GM23338 (cell line): ENCODE data around the gene PIK3R5. TPM values are rescaled to one million over a fixed set of nuclear protein-coding genes. Genes with fewer than 3 reads are reported as not detected.

ENCODE experiments used
- ATAC-seq: fragments of 200-7000 bp; cut with Tn5 transposase; 3 replicates; pipeline ENCODE4 v1.9.1; 2020
- DNase-seq: peaks from one replicate; pipeline ENCODE4 v3.0.0-alpha.2; 2015; ENCODE audit warnings: low spot score
- H2AFZ ChIP-seq: fragments of 200-600 bp; sonication (generic); 2 replicates; pipeline ENCODE4 v1.8.0; 2016; ENCODE audit warnings: antibody characterized with exemption, mild to moderate bottlenecking, moderate library complexity
- H3F3A ChIP-seq: fragments of 200-600 bp; sonication (generic); replicated peaks from 2 replicates; pipeline ENCODE4 v1.8.0; 2017; ENCODE audit warnings: antibody characterized with exemption, mixed run types, low read depth
- H3K27ac ChIP-seq: fragments of 200-600 bp; sonication (generic); 2 replicates; pipeline ENCODE4 v1.6.1; 2016; ENCODE audit warnings: low read depth
- H3K27me3 ChIP-seq: fragments of 200-600 bp; sonication (generic); 2 replicates; pipeline ENCODE4 v1.8.0; 2016; ENCODE audit warnings: mild to moderate bottlenecking, mixed run types, moderate library complexity; ENCODE audit not compliant: insufficient read depth
- H3K36me3 ChIP-seq: fragments of 200-600 bp; sonication (generic); 2 replicates; pipeline ENCODE4 v1.8.0; 2016; ENCODE audit warnings: mild to moderate bottlenecking; ENCODE audit not compliant: insufficient read depth
- H3K4me1 ChIP-seq: fragments of 200-600 bp; sonication (generic); 2 replicates; pipeline ENCODE4 v1.8.0; 2016; ENCODE audit warnings: mild to moderate bottlenecking, moderate library complexity; ENCODE audit not compliant: insufficient read depth
- H3K4me2 ChIP-seq: fragments of 200-600 bp; sonication (generic); 2 replicates; pipeline ENCODE4 v1.7.1; 2017; ENCODE audit warnings: mixed run types
- H3K4me3 ChIP-seq: fragments of 200-600 bp; sonication (generic); 2 replicates; pipeline ENCODE4 v1.6.1; 2016; ENCODE audit warnings: mixed run types
- H3K79me2 ChIP-seq: fragments of 200-600 bp; sonication (generic); replicated peaks from 2 replicates; pipeline ENCODE4 v1.8.0; 2017; ENCODE audit warnings: mild to moderate bottlenecking; ENCODE audit not compliant: insufficient read depth
- H3K9me2 ChIP-seq: fragments of 200-600 bp; sonication (generic); 2 replicates; pipeline ENCODE4 v1.8.0; 2017; ENCODE audit not compliant: insufficient read depth
- H4K20me1 ChIP-seq: fragments of 200-600 bp; sonication (generic); replicated peaks from 2 replicates; pipeline ENCODE4 v1.8.0; 2017; ENCODE audit warnings: mild to moderate bottlenecking; ENCODE audit not compliant: insufficient read depth
- H3K27ac Mint-ChIP-seq: 2 replicates; pipeline ENCODE4 v1.8.0; 2020; ENCODE audit warnings: inconsistent platforms, mild to moderate bottlenecking, moderate library complexity, mixed read lengths
- H3K27me3 Mint-ChIP-seq: 3 replicates; pipeline ENCODE4 v1.8.0; 2022; ENCODE audit warnings: low read depth, mild to moderate bottlenecking, moderate library complexity, mixed read lengths, inconsistent platforms; ENCODE audit not compliant: insufficient read depth, poor library complexity
- H3K36me3 Mint-ChIP-seq: 3 replicates; pipeline ENCODE4 v1.8.0; 2021; ENCODE audit warnings: low read depth, mild to moderate bottlenecking, inconsistent platforms, moderate library complexity, mixed read lengths
- H3K4me1 Mint-ChIP-seq: 3 replicates; pipeline ENCODE4 v1.8.0; 2020; ENCODE audit warnings: mild to moderate bottlenecking, inconsistent platforms, mixed read lengths
- H3K4me3 Mint-ChIP-seq: 3 replicates; pipeline ENCODE4 v1.8.0; 2021; ENCODE audit warnings: moderate library complexity, mild to moderate bottlenecking, inconsistent platforms, mixed read lengths
- H3K9me3 Mint-ChIP-seq: 3 replicates; pipeline ENCODE4 v1.8.0; 2020; ENCODE audit warnings: moderate library complexity, mild to moderate bottlenecking, inconsistent platforms, mixed read lengths
- CREB1 ChIP-seq: fragments of 250-450 bp; sonication (Bioruptor Pico); IDR thresholded peaks from 2 replicates; pipeline ENCODE4 v1.5.0; 2020; ENCODE audit warnings: low read depth, mild to moderate bottlenecking, moderate library complexity
- EZH2 ChIP-seq: fragments of 200-600 bp; sonication (generic); IDR thresholded peaks from one replicate; pipeline ENCODE4 v1.8.0; 2017; ENCODE audit warnings: antibody characterized with exemption, mild to moderate bottlenecking, low read depth; ENCODE audit not compliant: unreplicated experiment
- EZH2phosphoT487 ChIP-seq: fragments of 200-600 bp; sonication (generic); IDR thresholded peaks from one replicate; pipeline ENCODE4 v1.8.1; 2018; ENCODE audit warnings: antibody characterized with exemption; ENCODE audit not compliant: unreplicated experiment
- JUNB ChIP-seq: IDR thresholded peaks from one replicate; pipeline ENCODE4 v1.6.1; 2016; ENCODE audit warnings: antibody characterized with exemption; ENCODE audit not compliant: unreplicated experiment
- NANOG ChIP-seq: IDR thresholded peaks from 2 replicates; pipeline ENCODE4 v1.6.1; 2016; ENCODE audit warnings: antibody characterized with exemption, borderline replicate concordance
- POLR2AphosphoS5 ChIP-seq: IDR thresholded peaks from 2 replicates; pipeline ENCODE4 v1.6.1; 2016; ENCODE audit warnings: antibody characterized with exemption, low read depth
- ZNF114 ChIP-seq: fragments of 250-450 bp; sonication (Bioruptor Pico); IDR thresholded peaks from 2 replicates; pipeline ENCODE4 v1.5.0; 2020; ENCODE audit warnings: mild to moderate bottlenecking, moderate library complexity
- ZNF331 ChIP-seq: fragments of 250-450 bp; sonication (Bioruptor Pico); IDR thresholded peaks from 2 replicates; pipeline ENCODE4 v1.5.0; 2020; ENCODE audit warnings: low read depth, mild to moderate bottlenecking, moderate library complexity
- ZNF462 ChIP-seq: fragments of 250-450 bp; sonication (Bioruptor Pico); IDR thresholded peaks from 2 replicates; pipeline ENCODE4 v1.5.0; 2020; ENCODE audit warnings: mild to moderate bottlenecking, moderate library complexity
- polyA plus RNA-seq: library from polyadenylated mRNA; unstranded; fragments of >200 nt; fragmentation: Nextera tagmentation; extraction: Ambion mirVana; gene quantifications from 2 replicates; pipeline ENCODE4 v1.2.1, GENCODE V29; 2016
- total RNA-seq: library from RNA; depleted of rRNA; stranded (reverse); fragments of >200 nt; shearing (Covaris generic); gene quantifications from 2 replicates; pipeline ENCODE4 v1.2.3, GENCODE V29; 2014
- TF ChIP-seq, protein P1 (sequence below), 2 experiments: fragments of 200-600 bp in 1 of 2; sonication (generic) in 1 of 2; conservative IDR thresholded peaks; 2 replicates each; pipeline versions ENCODE4 v1.5.1 to v1.6.1; 2016 to 2017; ENCODE audit warnings: antibody characterized with exemption in 2 of 2, low read depth in 2 of 2, mild to moderate bottlenecking in 2 of 2, moderate library complexity in 1 of 2

PIK3R5 gene
- total and polyA plus RNA-seq, 2 experiments from 2014 or later: 1.7 to 9.4 TPM

- no peak for DNase-seq
- H3K27me3 ChIP-seq: no peaks in the 10 kb centered on the region
- ATAC-seq: no peak
- no peak overlapping the region for H3K4me3 ChIP-seq
- no peaks in the 10 kb centered on the region for H3K4me1 ChIP-seq
- H2AFZ ChIP-seq: no peak overlapping the region
- H4K20me1 ChIP-seq: no peaks in the 10 kb centered on the region
- peaks cover 2% of the 10 kb centered on the region; the same call in 1 of the 2 replicates for H3K9me2 ChIP-seq
- no peak overlapping the region for H3K4me3 Mint-ChIP-seq
- H3K27ac Mint-ChIP-seq: no peak overlapping the region
- no peaks in the 10 kb centered on the region for H3F3A ChIP-seq
- H3K79me2 ChIP-seq: no peaks in the 10 kb centered on the region
- H3K36me3 Mint-ChIP-seq: peaks cover 2% of the 10 kb centered on the region; the same call in 1 of the 3 replicates
- H3K36me3 ChIP-seq: no peaks in the 10 kb centered on the region
- no peaks in the 10 kb centered on the region for H3K27me3 Mint-ChIP-seq
- TF ChIP-seq NANOG: no peak
- no peaks in the 10 kb centered on the region; the same call in none of the 3 replicates for H3K9me3 Mint-ChIP-seq
- H3K4me1 Mint-ChIP-seq: no peaks in the 10 kb centered on the region
- H3K4me2 ChIP-seq: no peak overlapping the region
- H3K27ac ChIP-seq: no peak overlapping the region
Observed at GRCh38 chr17:8948462-8948861, 17.0 kb downstream of the PIK3R5 start.

DNA sequence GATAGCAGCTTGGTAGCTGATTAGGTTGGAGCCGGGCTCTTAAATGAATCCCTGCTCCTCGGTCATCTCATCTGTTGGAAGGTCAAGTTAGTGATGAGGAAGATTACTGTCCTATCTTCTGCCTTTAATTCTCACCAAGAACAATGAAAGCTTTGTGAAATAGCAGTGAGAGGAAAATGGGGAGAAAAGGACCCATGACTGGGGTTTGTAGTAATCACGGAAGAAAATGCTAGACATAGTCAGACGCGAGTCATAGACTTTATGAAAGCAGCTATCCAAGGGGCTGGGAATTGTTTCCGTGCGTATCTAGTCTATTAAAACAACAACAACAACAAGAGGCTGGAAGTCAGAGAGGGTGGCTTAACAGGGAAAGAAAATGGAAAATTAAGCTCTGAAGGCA, 18.3 kb downstream of the PIK3R5 start:
- ATAC-seq: no peak

DNA sequence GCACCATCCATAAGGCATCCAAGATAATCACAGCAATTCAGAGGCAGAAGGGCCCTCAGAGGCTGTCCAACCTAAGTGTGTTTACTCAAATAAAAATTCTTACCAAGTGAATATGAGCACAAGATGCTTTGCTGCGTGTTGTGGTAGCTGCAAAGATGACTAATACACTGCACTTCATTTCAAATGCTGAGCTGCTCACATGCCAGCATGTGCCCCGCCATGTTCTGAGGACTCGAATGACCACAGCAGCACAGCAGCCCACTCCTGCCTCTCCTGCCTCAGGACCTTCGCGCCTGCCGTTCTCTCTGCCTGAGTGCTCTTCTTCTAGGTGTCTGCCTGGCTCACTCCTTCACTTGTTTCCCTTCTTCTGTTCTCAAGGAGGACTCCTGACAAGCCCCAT, 19.0 kb downstream of the PIK3R5 start:
- ATAC-seq (no peak), DNase-seq (no peak)
- no peak overlapping the region for H2AFZ ChIP-seq
- H3K27ac Mint-ChIP-seq: no peak overlapping the region
- H3K36me3 ChIP-seq: no peaks in the 10 kb centered on the region
- H3K9me2 ChIP-seq: 0 out of 2 replicates have a peak, but pooled peaks cover 2% of the 10 kb centered on the region
- H3F3A ChIP-seq: no peaks in the 10 kb centered on the region
- peaks cover 2% of the 10 kb centered on the region; the same call in 1 of the 3 replicates for H3K36me3 Mint-ChIP-seq
- H3K4me3 Mint-ChIP-seq: no peak overlapping the region
- no peaks in the 10 kb centered on the region for H3K27me3 ChIP-seq
- no peaks in the 10 kb centered on the region for H3K27me3 Mint-ChIP-seq
- H4K20me1 ChIP-seq: no peaks in the 10 kb centered on the region
- no peak overlapping the region for H3K4me2 ChIP-seq
- no peaks in the 10 kb centered on the region for H3K4me1 ChIP-seq
- no peaks in the 10 kb centered on the region for H3K4me1 Mint-ChIP-seq
- no peaks in the 10 kb centered on the region for H3K79me2 ChIP-seq
- no peak overlapping the region for H3K4me3 ChIP-seq
- H3K27ac ChIP-seq: no peak overlapping the region
- H3K9me3 Mint-ChIP-seq: no peaks in the 10 kb centered on the region; the same call in none of the 3 replicates
- no peak for TF ChIP-seq JUNB
- no peak for TF ChIP-seq ZNF462 (CRISPR knock-in tag)
- no peak for TF ChIP-seq POLR2AphosphoS5
- no peak for TF ChIP-seq EZH2phosphoT487
- no peak for TF ChIP-seq CREB1 (CRISPR knock-in tag)
- TF ChIP-seq, protein P1, sequence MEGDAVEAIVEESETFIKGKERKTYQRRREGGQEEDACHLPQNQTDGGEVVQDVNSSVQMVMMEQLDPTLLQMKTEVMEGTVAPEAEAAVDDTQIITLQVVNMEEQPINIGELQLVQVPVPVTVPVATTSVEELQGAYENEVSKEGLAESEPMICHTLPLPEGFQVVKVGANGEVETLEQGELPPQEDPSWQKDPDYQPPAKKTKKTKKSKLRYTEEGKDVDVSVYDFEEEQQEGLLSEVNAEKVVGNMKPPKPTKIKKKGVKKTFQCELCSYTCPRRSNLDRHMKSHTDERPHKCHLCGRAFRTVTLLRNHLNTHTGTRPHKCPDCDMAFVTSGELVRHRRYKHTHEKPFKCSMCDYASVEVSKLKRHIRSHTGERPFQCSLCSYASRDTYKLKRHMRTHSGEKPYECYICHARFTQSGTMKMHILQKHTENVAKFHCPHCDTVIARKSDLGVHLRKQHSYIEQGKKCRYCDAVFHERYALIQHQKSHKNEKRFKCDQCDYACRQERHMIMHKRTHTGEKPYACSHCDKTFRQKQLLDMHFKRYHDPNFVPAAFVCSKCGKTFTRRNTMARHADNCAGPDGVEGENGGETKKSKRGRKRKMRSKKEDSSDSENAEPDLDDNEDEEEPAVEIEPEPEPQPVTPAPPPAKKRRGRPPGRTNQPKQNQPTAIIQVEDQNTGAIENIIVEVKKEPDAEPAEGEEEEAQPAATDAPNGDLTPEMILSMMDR (conservative IDR thresholded peaks at IDR 0.05; ENCODE audit: low read depth in 2 of 2): no peak
- no peak for TF ChIP-seq ZNF331

More for the DNA sequence above, 18.3 kb downstream of the PIK3R5 start:
- H3K4me2 ChIP-seq: no peak overlapping the region
- TF ChIP-seq NANOG (no peak), JUNB (no peak), ZNF114 (CRISPR knock-in tag) (no peak), CREB1 (CRISPR knock-in tag) (no peak), ZNF331 (no peak), EZH2phosphoT487 (no peak), EZH2 (no peak)
- Mint-ChIP-seq H3K9me3 (no peaks in the 10 kb centered on the region; the same call in none of the 3 replicates), H3K4me3 (no peak overlapping the region), H3K27ac (no peak overlapping the region), H3K36me3 (peaks cover 2% of the 10 kb centered on the region; the same call in 1 of the 3 replicates), H3K4me1 (no peaks in the 10 kb centered on the region), H3K27me3 (no peaks in the 10 kb centered on the region)
- no peaks in the 10 kb centered on the region for H3F3A ChIP-seq
- no peaks in the 10 kb centered on the region for H4K20me1 ChIP-seq
- no peaks in the 10 kb centered on the region for H3K4me1 ChIP-seq
- no peaks in the 10 kb centered on the region for H3K36me3 ChIP-seq
- no peak for DNase-seq
- H2AFZ ChIP-seq: no peak overlapping the region
- H3K4me3 ChIP-seq: no peak overlapping the region
- no peaks in the 10 kb centered on the region for H3K79me2 ChIP-seq
- H3K27ac ChIP-seq: no peak overlapping the region
- H3K27me3 ChIP-seq: no peaks in the 10 kb centered on the region
- H3K9me2 ChIP-seq: 0 out of 2 replicates have a peak, but pooled peaks cover 2% of the 10 kb centered on the region
